HG03558 (cell line): ENCODE measurements around the gene PTTG1IP2.
A peak's percentile ranks its signal among the peaks of the same experiment; 100 is the strongest.
"Not testable (repeated sequence)": the region's sequence is repeated elsewhere in the genome, so short reads cannot be mapped to it uniquely, and the experiment has no call there.

ENCODE experiments used
- ATAC-seq: cut with Tn5 transposase; IDR thresholded peaks from one replicate; pipeline ENCODE4 v1.9.1; 2021; ENCODE audit warnings: moderate number of reproducible peaks; ENCODE audit not compliant: unreplicated experiment; ENCODE audit errors: extremely low read depth

Gene PTTG1IP2

GRCh38 chr7:90469554-90469953 lies at the start of gene PTTG1IP2:
TSS of gene PTTG1IP2 (plus strand) at chr7:90469639. CDS start at chr7:90469787, 148 bp downstream.
- no peak for ATAC-seq

- no peak for ATAC-seq
Measured at GRCh38 chr7:90421651-90422050, 47.8 kb upstream of the PTTG1IP2 start.

GRCh38 chr7:90424720-90425119 lies 44.7 kb upstream of the PTTG1IP2 start:
- peak; percentile 93 for ATAC-seq

GRCh38 chr7:90425376-90425775 lies 44.1 kb upstream of the PTTG1IP2 start:
- ATAC-seq, result no peak

- no peak for ATAC-seq
Measured at GRCh38 chr7:90430614-90431460, 38.6 kb upstream of the PTTG1IP2 start.

- no peak for ATAC-seq
Measured at GRCh38 chr7:90432752-90433151, 36.7 kb upstream of the PTTG1IP2 start.

- no peak for ATAC-seq
Measured at GRCh38 chr7:90433221-90433620, 36.2 kb upstream of the PTTG1IP2 start.

- no peak for ATAC-seq
Measured at GRCh38 chr7:90445633-90446032, 23.8 kb upstream of the PTTG1IP2 start.

GRCh38 chr7:90446137-90446899 lies 23.1 kb upstream of the PTTG1IP2 start:
- no peak for ATAC-seq

- no peak for ATAC-seq
Measured at GRCh38 chr7:90453259-90453891, 16.1 kb upstream of the PTTG1IP2 start.

GRCh38 chr7:90453931-90454330 lies 15.5 kb upstream of the PTTG1IP2 start:
- ATAC-seq, result no peak

GRCh38 chr7:90455163-90456030 lies 14.0 kb upstream of the PTTG1IP2 start:
- ATAC-seq, result peak; percentile 71

GRCh38 chr7:90458104-90458503 lies 11.3 kb upstream of the PTTG1IP2 start:
- ATAC-seq, result no peak

- no peak for ATAC-seq
Measured at GRCh38 chr7:90459888-90460287, 9.6 kb upstream of the PTTG1IP2 start.

GRCh38 chr7:90461219-90461618 lies 8.2 kb upstream of the PTTG1IP2 start:
- ATAC-seq, result no peak

GRCh38 chr7:90463151-90463628 lies 6.2 kb upstream of the PTTG1IP2 start:
- not testable (repeated sequence) for ATAC-seq

GRCh38 chr7:90465816-90466215 lies 3.6 kb upstream of the PTTG1IP2 start:
- no peak for ATAC-seq

GRCh38 chr7:90472805-90473540 lies 3.5 kb downstream of the PTTG1IP2 start:
- no peak for ATAC-seq

GRCh38 chr7:90473814-90474213 lies 4.4 kb downstream of the PTTG1IP2 start:
- ATAC-seq, result no peak
